ENCODE measurements around the gene PCGF1. TPM values are rescaled to one million over a fixed set of nuclear protein-coding genes. Genes with fewer than 3 reads are reported as not detected.

PCGF1 gene
- total and polyA plus RNA-seq, 2 experiments from 2014 or later = 10.9 to 13.4 TPM

DNA sequence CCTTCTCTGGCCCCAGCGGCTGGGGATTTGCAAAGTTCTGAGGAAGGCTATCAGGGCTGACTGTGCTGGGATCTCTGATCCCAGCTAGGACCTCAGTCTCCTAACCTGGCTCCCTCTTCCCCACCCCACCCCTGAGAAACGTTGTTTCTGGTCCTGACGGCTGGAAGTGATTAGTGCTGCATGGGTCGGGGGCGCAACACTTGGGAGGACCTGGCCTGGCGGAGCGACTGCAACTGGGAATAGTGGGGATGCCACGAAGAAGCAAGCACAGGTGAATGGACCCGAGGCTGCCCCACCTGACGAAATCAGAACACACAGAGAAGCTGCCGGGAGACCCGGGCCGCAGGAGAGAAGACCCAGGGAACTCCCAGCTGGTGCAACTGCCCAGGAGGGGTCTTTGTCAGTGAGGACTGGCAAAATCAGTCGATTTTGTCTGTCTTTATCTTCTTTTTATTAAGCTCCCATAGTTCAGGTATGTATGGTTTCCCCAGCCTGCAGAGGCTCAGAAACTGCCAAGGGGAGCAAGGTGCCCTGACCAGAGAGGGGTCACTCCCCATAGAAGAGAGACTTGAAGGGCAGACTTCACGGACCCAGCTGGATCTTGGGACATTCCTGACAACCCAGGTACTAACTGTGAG lies 7.4 kb downstream of the PCGF1 start:
- ATAC-seq (no peak), DNase-seq (ENCODE audit: low spot score) (peak; percentile 25)
- peaks cover 48% of the 10 kb centered on the region for H3F3A ChIP-seq (replicated peaks; ENCODE audit: low read depth)
- H3K36me3 ChIP-seq (ENCODE audit: insufficient read depth) = peaks cover under 1% of the 10 kb centered on the region; the same call in 1 of the 2 replicates
- H3K27ac ChIP-seq (ENCODE audit: low read depth) = no peak overlapping the region
- no peaks in the 10 kb centered on the region for H3K79me2 ChIP-seq (replicated peaks; ENCODE audit: insufficient read depth)
- H3K4me2 ChIP-seq = peak overlapping the region; percentile 95
- TF ChIP-seq CREB1 (CRISPR knock-in tag; IDR thresholded peaks at IDR 0.05; ENCODE audit: low read depth) (no peak), JUNB (IDR thresholded peaks at IDR 0.05; ENCODE audit: unreplicated experiment) (no peak), EZH2 (IDR thresholded peaks at IDR 0.05; ENCODE audit: low read depth, unreplicated experiment) (peak; percentile 97), EZH2phosphoT487 (IDR thresholded peaks at IDR 0.05; ENCODE audit: unreplicated experiment) (no peak)
- TF ChIP-seq, protein P1, sequence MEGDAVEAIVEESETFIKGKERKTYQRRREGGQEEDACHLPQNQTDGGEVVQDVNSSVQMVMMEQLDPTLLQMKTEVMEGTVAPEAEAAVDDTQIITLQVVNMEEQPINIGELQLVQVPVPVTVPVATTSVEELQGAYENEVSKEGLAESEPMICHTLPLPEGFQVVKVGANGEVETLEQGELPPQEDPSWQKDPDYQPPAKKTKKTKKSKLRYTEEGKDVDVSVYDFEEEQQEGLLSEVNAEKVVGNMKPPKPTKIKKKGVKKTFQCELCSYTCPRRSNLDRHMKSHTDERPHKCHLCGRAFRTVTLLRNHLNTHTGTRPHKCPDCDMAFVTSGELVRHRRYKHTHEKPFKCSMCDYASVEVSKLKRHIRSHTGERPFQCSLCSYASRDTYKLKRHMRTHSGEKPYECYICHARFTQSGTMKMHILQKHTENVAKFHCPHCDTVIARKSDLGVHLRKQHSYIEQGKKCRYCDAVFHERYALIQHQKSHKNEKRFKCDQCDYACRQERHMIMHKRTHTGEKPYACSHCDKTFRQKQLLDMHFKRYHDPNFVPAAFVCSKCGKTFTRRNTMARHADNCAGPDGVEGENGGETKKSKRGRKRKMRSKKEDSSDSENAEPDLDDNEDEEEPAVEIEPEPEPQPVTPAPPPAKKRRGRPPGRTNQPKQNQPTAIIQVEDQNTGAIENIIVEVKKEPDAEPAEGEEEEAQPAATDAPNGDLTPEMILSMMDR (conservative IDR thresholded peaks at IDR 0.05; ENCODE audit: low read depth in 2 of 2) = no peak
- Mint-ChIP-seq H3K4me3 (peak overlapping the region; percentile 77), H3K27me3 (ENCODE audit: insufficient read depth, low read depth, poor library complexity) (peaks cover 100% of the 10 kb centered on the region), H3K36me3 (ENCODE audit: low read depth) (peaks cover 11% of the 10 kb centered on the region), H3K9me3 (no peaks in the 10 kb centered on the region), H3K4me1 (peaks cover 54% of the 10 kb centered on the region), H3K27ac (no peak overlapping the region)
- H3K4me1 ChIP-seq (ENCODE audit: insufficient read depth) = peaks cover 51% of the 10 kb centered on the region
- H3K9me2 ChIP-seq (ENCODE audit: insufficient read depth) = no peaks in the 10 kb centered on the region
- H3K27me3 ChIP-seq (ENCODE audit: insufficient read depth) = peaks cover 100% of the 10 kb centered on the region
- H4K20me1 ChIP-seq (replicated peaks; ENCODE audit: insufficient read depth) = peaks cover 11% of the 10 kb centered on the region
- peak overlapping the region; percentile 98 for H2AFZ ChIP-seq
- peak overlapping the region; percentile 69 for H3K4me3 ChIP-seq

DNA sequence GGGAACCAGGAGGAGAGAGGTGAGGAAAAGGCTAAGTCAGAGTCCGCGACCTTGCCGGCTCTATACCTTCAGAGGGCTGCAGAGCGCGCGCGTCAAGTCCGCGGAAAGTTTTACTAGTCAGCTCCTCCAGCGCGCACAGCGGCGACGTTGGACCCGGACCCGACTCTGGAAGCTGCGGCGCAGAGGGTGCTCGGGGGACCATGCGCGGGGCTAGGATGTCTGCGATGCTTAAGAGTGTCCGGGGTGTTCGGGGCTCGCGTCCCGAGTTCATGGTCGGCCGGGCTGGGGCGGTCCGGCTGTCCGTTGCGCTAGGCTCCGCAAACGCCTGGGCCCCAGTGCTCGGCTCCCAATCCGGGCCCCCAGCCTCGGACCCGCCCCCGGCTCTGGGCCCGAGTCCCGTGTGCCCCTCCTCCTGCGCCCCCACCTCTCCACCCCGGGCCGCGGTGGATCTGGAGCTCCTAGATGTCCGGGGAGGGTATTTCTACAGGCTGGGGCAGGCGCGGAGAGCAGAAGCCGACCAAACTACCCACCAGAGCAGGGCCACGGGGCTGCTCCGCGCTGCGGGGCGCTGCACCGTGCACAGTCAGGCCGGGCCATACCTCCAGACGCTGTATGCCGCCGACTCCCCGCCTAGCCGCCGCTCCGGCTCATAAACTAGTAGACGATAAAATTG lies 8.1 kb downstream of the PCGF1 start, which contains the start of gene LBX2:
LBX2 (minus strand) TSS at position 337 of the 673 bp plus-strand sequence; CDS start at position 271, 66 bp downstream.
- Histone ChIP-seq H3K4me2 (peak within 1 kb of the TSS; percentile 95), H3K4me1 (ENCODE audit: insufficient read depth) (peaks cover 49% of the 10 kb centered on the region), H3F3A (replicated peaks; ENCODE audit: low read depth) (peaks cover 42% of the 10 kb centered on the region), H3K36me3 (ENCODE audit: insufficient read depth) (no peaks in the 10 kb centered on the region), H2AFZ (peak within 1 kb of the TSS; percentile 98), H3K27ac (ENCODE audit: low read depth) (no peak within 1 kb of the TSS), H3K4me3 (peak within 1 kb of the TSS; percentile 69), H3K79me2 (replicated peaks; ENCODE audit: insufficient read depth) (no peaks in the 10 kb centered on the region), H3K27me3 (ENCODE audit: insufficient read depth) (peaks cover 100% of the 10 kb centered on the region), H3K9me2 (ENCODE audit: insufficient read depth) (no peaks in the 10 kb centered on the region), H4K20me1 (replicated peaks; ENCODE audit: insufficient read depth) (peaks cover 9% of the 10 kb centered on the region; the same call in 1 of the 2 replicates)
- Mint-ChIP-seq H3K9me3 (no peaks in the 10 kb centered on the region), H3K27ac (no peak within 1 kb of the TSS), H3K4me3 (peak within 1 kb of the TSS; percentile 77), H3K27me3 (ENCODE audit: insufficient read depth, low read depth, poor library complexity) (peaks cover 93% of the 10 kb centered on the region), H3K4me1 (peaks cover 50% of the 10 kb centered on the region), H3K36me3 (ENCODE audit: low read depth) (peaks cover 5% of the 10 kb centered on the region)
- ATAC-seq = peak; percentile 7
- TF ChIP-seq POLR2AphosphoS5 (IDR thresholded peaks at IDR 0.05; ENCODE audit: low read depth) = no peak
- TF ChIP-seq EZH2phosphoT487 (IDR thresholded peaks at IDR 0.05; ENCODE audit: unreplicated experiment) = peak; percentile 47
- TF ChIP-seq EZH2 (IDR thresholded peaks at IDR 0.05; ENCODE audit: low read depth, unreplicated experiment) = peak; percentile 62
- peak; percentile 57 for DNase-seq (ENCODE audit: low spot score)
